A549 (cell line): ENCODE measurements around the gene SORBS1.

Experiments
- CHD2 ChIP-seq: fragments of 150-350 bp; IDR thresholded peaks from 2 replicates; pipeline ENCODE4 v1.6.1; 2014; ENCODE audit warnings: low read length; ENCODE audit not compliant: partially characterized antibody
- CHD4 ChIP-seq: fragments of 200-600 bp; sonication (generic); IDR thresholded peaks from 2 replicates; pipeline ENCODE4 v1.6.1; 2016; ENCODE audit warnings: antibody characterized with exemption, mild to moderate bottlenecking, borderline replicate concordance
- CTCF ChIP-seq: fragments of >200 bp; sonication (Bioruptor Twin); formaldehyde crosslinking; IDR thresholded peaks from 3 replicates; pipeline ENCODE4 v1.5.1; 2016
- JUN ChIP-seq, 2 experiments: fragments of >200 bp; sonication (Bioruptor Twin); formaldehyde crosslinking; IDR thresholded peaks; 2 replicates in 1 of 2; 3 replicates in 1 of 2; pipeline ENCODE4 v1.6.1; 2016 to 2017
- JUNB ChIP-seq: fragments of >200 bp; sonication (Bioruptor Twin); formaldehyde crosslinking; IDR thresholded peaks from 2 replicates; pipeline ENCODE4 v1.6.1; 2016
- MAFK ChIP-seq: fragments of 450-650 bp; IDR thresholded peaks from 2 replicates; pipeline ENCODE4 v1.6.1; 2014; ENCODE audit not compliant: partially characterized antibody
- MAX ChIP-seq: IDR thresholded peaks from 2 replicates; pipeline ENCODE4 v1.6.1; 2012
- NR3C1 ChIP-seq: fragments of >200 bp; sonication (Bioruptor Twin); formaldehyde crosslinking; IDR thresholded peaks from 3 replicates; pipeline ENCODE4 v1.6.1; 2017
- PBX3 ChIP-seq: IDR thresholded peaks from 2 replicates; pipeline ENCODE4 v1.6.1; 2012

DNA sequence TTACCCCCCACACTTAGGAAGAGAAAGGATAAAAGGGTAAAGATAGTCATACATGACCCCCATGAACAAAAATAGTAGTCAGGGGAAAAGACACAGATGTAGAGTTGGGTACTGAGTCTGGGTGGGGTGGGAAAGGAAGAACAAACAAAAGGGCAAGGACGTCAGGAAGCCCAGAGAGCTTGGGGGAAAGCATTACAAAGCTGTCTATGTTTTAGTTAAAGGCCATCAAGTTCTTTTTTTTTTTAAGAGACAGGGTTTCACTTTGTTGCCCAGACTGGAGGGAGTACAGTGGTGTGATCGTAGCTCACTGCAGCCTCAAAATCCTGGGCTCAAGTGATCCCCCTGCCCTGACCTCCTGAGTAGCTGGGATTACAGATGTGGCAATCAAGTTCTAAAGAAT, 172.0 kb downstream of the SORBS1 start:
- TF ChIP-seq NR3C1 (no peak), CHD4 (no peak), MAX (no peak), CHD2 (no peak), MAFK (no peak), CTCF (no peak), PBX3 (no peak), JUN (IDR thresholded peaks at IDR 0.05) (no peak), JUNB (no peak)
